NT2/D1 (cell line): ENCODE results near the gene RTN4RL1.

ENCODE experiments used
- DNase-seq: peaks from one replicate; pipeline ENCODE4 v3.0.0-alpha.2; 2011; ENCODE audit warnings: low read depth, low spot score
- H3K27me3 ChIP-seq: 2 replicates; pipeline ENCODE4 v1.6.0; 2011; ENCODE audit warnings: mild to moderate bottlenecking; ENCODE audit not compliant: insufficient read length, insufficient read depth
- H3K36me3 ChIP-seq: 2 replicates; pipeline ENCODE4 v1.6.1; 2011; ENCODE audit warnings: mild to moderate bottlenecking, low read length, mixed read lengths; ENCODE audit not compliant: insufficient read depth, insufficient read length
- H3K4me1 ChIP-seq: 2 replicates; pipeline ENCODE4 v1.5.1; 2011; ENCODE audit not compliant: insufficient read depth, insufficient read length
- H3K4me3 ChIP-seq: 2 replicates; pipeline ENCODE4 v1.5.1; 2011; ENCODE audit warnings: low read depth; ENCODE audit not compliant: insufficient read length
- H3K9ac ChIP-seq: 2 replicates; pipeline ENCODE4 v1.6.0; 2011; ENCODE audit warnings: low read depth; ENCODE audit not compliant: insufficient read length
- H3K9me3 ChIP-seq: 2 replicates; pipeline ENCODE4 v1.5.1; 2011; ENCODE audit warnings: mild to moderate bottlenecking, low read length; ENCODE audit not compliant: insufficient read depth
- SUZ12 ChIP-seq: IDR thresholded peaks from 2 replicates; pipeline ENCODE4 v1.6.1; 2011; ENCODE audit not compliant: insufficient read length, insufficient read depth; ENCODE audit errors: extremely low read depth
- YY1 ChIP-seq: IDR thresholded peaks from 2 replicates; pipeline ENCODE4 v1.6.1; 2011; ENCODE audit not compliant: insufficient read length, insufficient read depth
- ZNF274 ChIP-seq: IDR thresholded peaks from 2 replicates; pipeline ENCODE4 v1.6.1; 2011; ENCODE audit warnings: mild to moderate bottlenecking, low read depth, low read length

RTN4RL1 gene

DNA sequence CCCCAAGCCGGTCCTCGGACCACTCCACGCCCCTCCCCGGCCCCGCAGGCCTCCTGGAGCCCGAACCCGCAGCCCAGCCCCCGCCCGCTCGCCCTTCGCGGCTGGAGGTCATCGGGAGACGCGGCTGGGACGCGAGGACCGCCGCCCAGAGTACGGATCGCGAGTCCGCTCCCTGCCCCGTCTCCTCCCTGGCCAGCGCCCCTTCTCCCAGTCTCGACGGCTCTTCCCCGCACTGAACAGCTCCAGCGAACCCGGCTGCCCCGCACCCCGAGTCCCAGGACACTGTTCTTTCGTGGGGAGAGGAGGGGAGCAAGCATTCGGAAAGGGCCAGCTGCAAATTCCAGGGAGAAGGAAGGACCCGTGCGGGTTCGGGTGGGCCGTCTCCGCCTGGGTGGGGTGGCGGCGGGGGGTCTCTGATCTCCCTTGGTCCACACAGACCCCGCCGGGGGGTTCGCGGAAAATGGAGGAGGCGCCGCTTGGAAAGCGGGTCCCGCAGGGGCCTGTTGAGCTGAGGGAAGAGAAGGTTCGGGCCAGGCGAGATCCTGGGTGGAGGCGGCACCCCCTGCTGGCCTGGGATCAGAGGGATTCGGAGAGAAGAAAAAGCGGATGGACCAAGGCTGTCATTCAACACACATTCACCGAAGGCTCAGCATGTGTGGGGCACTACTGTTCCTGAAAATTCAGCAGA lies 632 bp upstream of the RTN4RL1 start:
- Histone ChIP-seq H3K27me3 (peaks cover 52% of the 10 kb centered on the region), H3K9me3 (no peaks in the 10 kb centered on the region), H3K4me1 (peaks cover 22% of the 10 kb centered on the region), H3K36me3 (no peaks in the 10 kb centered on the region), H3K4me3 (peak overlapping the region; percentile 73), H3K9ac (peak overlapping the region; percentile 85)
- TF ChIP-seq SUZ12 (no peak), YY1 (no peak), ZNF274 (no peak)
- no peak for DNase-seq

- no peak for DNase-seq
- Histone ChIP-seq H3K27me3 (peaks cover 54% of the 10 kb centered on the region), H3K36me3 (no peaks in the 10 kb centered on the region), H3K9me3 (no peaks in the 10 kb centered on the region), H3K4me1 (peaks cover 23% of the 10 kb centered on the region), H3K4me3 (peak overlapping the region; percentile 73), H3K9ac (peak overlapping the region; percentile 90)
- no peak for TF ChIP-seq ZNF274
- TF ChIP-seq SUZ12 = peak; percentile 22
- TF ChIP-seq YY1 = no peak
These were observed 438 bp downstream of the RTN4RL1 start for GRCh38 chr17:2024572-2025219.

DNA sequence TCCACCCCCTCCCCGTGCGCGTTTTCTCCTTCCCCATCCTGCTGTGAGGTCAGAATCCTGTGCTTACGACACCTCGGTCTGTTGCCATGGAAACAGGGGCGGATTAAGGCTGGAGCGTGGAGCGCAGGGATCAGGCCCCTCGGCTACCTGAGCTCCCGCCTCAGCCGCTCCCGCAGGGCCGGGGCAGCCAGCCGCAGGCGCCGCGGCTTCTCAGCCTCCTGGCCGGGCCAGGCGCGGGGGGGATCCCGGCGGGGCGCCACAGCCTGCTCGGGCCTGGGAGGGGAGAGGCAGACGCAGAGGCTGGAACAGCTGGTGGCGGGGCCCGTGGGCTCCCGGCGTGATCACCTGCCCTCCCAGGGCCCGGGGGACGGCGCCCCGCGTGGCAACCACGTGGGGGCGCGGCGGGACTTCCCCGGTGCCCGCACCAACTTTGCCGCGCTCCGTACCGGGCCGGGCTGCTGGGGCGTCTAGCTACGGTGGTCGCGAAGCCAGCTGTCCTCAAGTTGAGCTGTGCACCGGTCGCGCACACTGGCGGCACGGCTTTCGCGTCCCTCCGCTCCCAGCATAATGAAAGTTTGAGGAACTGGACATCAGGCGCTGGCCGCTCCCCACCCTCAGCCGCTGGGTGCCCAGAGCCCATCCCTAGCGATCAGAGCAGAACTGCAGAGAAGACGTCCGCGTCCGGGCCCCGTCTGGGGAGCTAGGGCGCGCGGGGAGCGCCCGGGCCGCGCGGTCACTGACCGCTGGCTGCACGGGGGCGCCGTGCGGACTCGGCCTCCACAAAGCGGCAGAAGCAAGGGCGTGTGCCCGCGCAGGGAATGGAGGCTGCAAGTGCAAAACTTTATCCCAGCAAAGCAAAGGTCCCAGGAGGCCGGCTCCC lies 1.2 kb downstream of the RTN4RL1 start:
- peak overlapping the region; percentile 90 for H3K9ac ChIP-seq
- H3K27me3 ChIP-seq = peaks cover 61% of the 10 kb centered on the region
- H3K36me3 ChIP-seq = no peaks in the 10 kb centered on the region
- no peaks in the 10 kb centered on the region for H3K9me3 ChIP-seq
- H3K4me3 ChIP-seq = peak overlapping the region; percentile 73
- TF ChIP-seq ZNF274 = no peak
- TF ChIP-seq YY1 = no peak
- TF ChIP-seq SUZ12 = peak; percentile 56
- peaks cover 20% of the 10 kb centered on the region for H3K4me1 ChIP-seq
- DNase-seq = peak; percentile 78

GRCh38 chr17:2023256-2023655 lies 1.9 kb downstream of the RTN4RL1 start:
- no peak for DNase-seq
- no peak overlapping the region for H3K4me3 ChIP-seq
- H3K9me3 ChIP-seq = no peaks in the 10 kb centered on the region
- peak overlapping the region; percentile 8 for H3K9ac ChIP-seq
- peaks cover 62% of the 10 kb centered on the region for H3K27me3 ChIP-seq
- H3K4me1 ChIP-seq = peaks cover 20% of the 10 kb centered on the region
- H3K36me3 ChIP-seq = no peaks in the 10 kb centered on the region
- no peak for TF ChIP-seq ZNF274

GRCh38 chr17:2022647-2023240 lies 2.4 kb downstream of the RTN4RL1 start:
- Histone ChIP-seq H3K9ac (peak overlapping the region; percentile 8), H3K36me3 (no peaks in the 10 kb centered on the region), H3K4me3 (no peak overlapping the region), H3K27me3 (peaks cover 57% of the 10 kb centered on the region), H3K4me1 (peaks cover 20% of the 10 kb centered on the region), H3K9me3 (no peaks in the 10 kb centered on the region)
- DNase-seq = no peak
- TF ChIP-seq SUZ12 (no peak), ZNF274 (no peak), YY1 (no peak)

DNA sequence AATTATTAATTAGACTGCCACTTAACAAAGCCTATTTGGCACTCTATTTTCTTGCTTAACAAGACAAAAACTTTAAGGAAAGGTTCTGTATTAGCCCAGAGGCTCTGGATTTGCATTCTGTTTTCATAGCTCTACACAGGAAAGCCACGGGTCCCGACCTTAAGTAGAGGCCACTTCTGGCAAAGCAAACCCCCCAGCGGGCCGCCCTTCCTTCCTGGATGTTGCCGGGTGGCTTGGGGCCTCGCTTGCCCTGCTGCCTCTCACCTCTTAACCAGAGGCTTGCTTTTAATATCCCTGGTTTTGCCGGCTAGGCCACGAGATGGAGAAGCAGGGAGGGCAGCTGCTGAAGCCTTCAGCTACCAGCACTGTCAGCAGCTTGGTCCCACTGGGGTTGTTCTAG lies 4.4 kb downstream of the RTN4RL1 start:
- H3K36me3 ChIP-seq = no peaks in the 10 kb centered on the region
- H3K9me3 ChIP-seq = no peaks in the 10 kb centered on the region
- peaks cover 28% of the 10 kb centered on the region for H3K4me1 ChIP-seq
- H3K9ac ChIP-seq = peak overlapping the region; percentile 36
- no peak overlapping the region for H3K4me3 ChIP-seq
- DNase-seq = no peak
- peaks cover 37% of the 10 kb centered on the region for H3K27me3 ChIP-seq
- TF ChIP-seq ZNF274 (no peak), SUZ12 (no peak), YY1 (no peak)
